Gastrocnemius medialis (tissue), 4 donors: ENCODE measurements around the gene DISP3. TPM values are rescaled to one million over a fixed set of nuclear protein-coding genes. Genes with fewer than 3 reads are reported as not detected.

Experiments
- ATAC-seq, 2 donors: fragments of 150-250 bp; one replicate each; pipeline ENCODE4 v1.9.1; 2016
- DNase-seq, 2 donors: peaks; one replicate each; pipeline ENCODE4 v3.0.0-alpha.2; 2019
- H3K27ac ChIP-seq, 4 donors: fragments of 200-600 bp; sonication (generic); 1 replicate in 1 of 4; 2 replicates in 3 of 4; pipeline ENCODE4 v1.5.1; 2016 to 2018; ENCODE audit warnings: mild to moderate bottlenecking in 2 of 4, moderate library complexity in 1 of 4
- H3K27me3 ChIP-seq, 3 donors: fragments of 200-600 bp; sonication (generic) in 2 of 3; 1 replicate in 1 of 3; 2 replicates in 2 of 3; pipeline versions ENCODE4 v1.5.1 to v1.6.0; 2016 to 2019; ENCODE audit warnings: mild to moderate bottlenecking in 1 of 3, moderate library complexity in 1 of 3
- H3K36me3 ChIP-seq, 2 donors: fragments of 200-600 bp; sonication (generic) in 1 of 2; one replicate each; pipeline ENCODE4 v1.5.1; 2017 to 2018
- H3K4me1 ChIP-seq, 2 donors: fragments of 200-600 bp; sonication (generic) in 1 of 2; one replicate each; pipeline ENCODE4 v1.5.1; 2016 to 2017; ENCODE audit warnings: mild to moderate bottlenecking in 2 of 2
- H3K4me3 ChIP-seq, 4 donors: fragments of 200-600 bp; sonication (generic) in 3 of 4; 1 replicate in 1 of 4; 2 replicates in 3 of 4; pipeline ENCODE4 v1.5.1; 2016 to 2019; ENCODE audit warnings: mild to moderate bottlenecking in 2 of 4
- H3K9me3 ChIP-seq, 3 donors: fragments of 200-600 bp; sonication (generic) in 2 of 3; 1 replicate in 1 of 3; 2 replicates in 2 of 3; pipeline ENCODE4 v1.5.1; 2016 to 2019
- CTCF ChIP-seq, 5 experiments: fragments of 450-650 bp in 3 of 5; fragments of 200-600 bp in 2 of 5; sonication (generic) in 2 of 5; IDR thresholded peaks in 4 of 5; conservative IDR thresholded peaks in 1 of 5; 1 replicate in 4 of 5; 2 replicates in 1 of 5; pipeline ENCODE4 v1.5.1; 2016 to 2019; ENCODE audit warnings: antibody characterized with exemption in 5 of 5, mild to moderate bottlenecking in 3 of 5, moderate library complexity in 3 of 5
- POLR2A ChIP-seq, 2 donors: fragments of 450-650 bp; IDR thresholded peaks; one replicate each; pipeline ENCODE4 v1.6.1; 2017; ENCODE audit warnings: antibody characterized with exemption in 2 of 2, mild to moderate bottlenecking in 2 of 2, moderate library complexity in 2 of 2
- in situ Hi-C, 4 donors: fragments of 200-750 bp; cut with MboI; loops; one replicate each; pipeline versions ENCODE4 v1.15.0 to v1.8.0; 2017; ENCODE audit warnings: low sequenced_read_pairs in 4 of 4
- intact Hi-C: fragments of 100-400 bp; cut with DNase I; formaldehyde crosslinking; loops from one replicate; pipeline ENCODE4 v1.15.1; 2023; ENCODE audit warnings: low total_unique reads
- total RNA-seq, 4 donors: library from RNA; depleted of rRNA; stranded (reverse); fragments of >200 nt; gene quantifications; one replicate each; pipeline versions ENCODE4 v1.1.0 to v1.2.3, GENCODE V29; 2016

DISP3 gene
- total RNA-seq, 4 donors from 2014 or later = not detected

GRCh38 chr1:11538886-11539285, 59.9 kb downstream of the DISP3 start:
- in situ Hi-C loops (no loop called here), intact Hi-C loops (no loop called here)
- no peak for TF ChIP-seq POLR2A (IDR thresholded peaks at IDR 0.05)
- no peak for TF ChIP-seq CTCF (IDR thresholded peaks at IDR 0.05 in 4 of 5, conservative IDR thresholded peaks at IDR 0.05 in 1 of 5)
- Histone ChIP-seq H3K27ac (no peak overlapping the region), H3K4me3 (no peak overlapping the region), H3K27me3 (peaks cover 6 to 11% (median 7%) of the 10 kb centered on the region in 3 donors), H3K9me3 (no peaks in the 10 kb centered on the region), H3K4me1 (no peaks in the 10 kb centered on the region), H3K36me3 (no peaks in the 10 kb centered on the region)
- ATAC-seq (no peak), DNase-seq (no peak)

GRCh38 chr1:11539850-11540772, 61.2 kb downstream of the DISP3 start:
- TF ChIP-seq POLR2A (IDR thresholded peaks at IDR 0.05) (no peak), CTCF (IDR thresholded peaks at IDR 0.05 in 4 of 5, conservative IDR thresholded peaks at IDR 0.05 in 1 of 5) (no peak)
- Histone ChIP-seq H3K9me3 (no peaks in the 10 kb centered on the region), H3K27me3 (peaks cover 6 to 16% (median 7%) of the 10 kb centered on the region in 3 donors), H3K4me3 (no peak overlapping the region), H3K36me3 (no peaks in the 10 kb centered on the region), H3K4me1 (no peaks in the 10 kb centered on the region), H3K27ac (no peak overlapping the region)
- intact Hi-C loops (no loop called here), in situ Hi-C loops (no loop called here)
- no peak for ATAC-seq
- DNase-seq = no peak

GRCh38 chr1:11540773-11541160, 61.8 kb downstream of the DISP3 start:
- DNase-seq = no peak

GRCh38 chr1:11541236-11541635, 62.3 kb downstream of the DISP3 start:
- ATAC-seq = no peak
- DNase-seq = no peak
- Histone ChIP-seq H3K36me3 (no peaks in the 10 kb centered on the region), H3K4me1 (no peaks in the 10 kb centered on the region), H3K27me3 (peaks cover 6 to 18% (median 7%) of the 10 kb centered on the region in 3 donors), H3K9me3 (no peaks in the 10 kb centered on the region), H3K27ac (no peak overlapping the region), H3K4me3 (no peak overlapping the region)
- in situ Hi-C loops (no loop called here), intact Hi-C loops (no loop called here)
- no peak for TF ChIP-seq POLR2A (IDR thresholded peaks at IDR 0.05)
- TF ChIP-seq CTCF (IDR thresholded peaks at IDR 0.05 in 4 of 5, conservative IDR thresholded peaks at IDR 0.05 in 1 of 5) = no peak

More at GRCh38 chr1:11540773-11541160, 61.8 kb downstream of the DISP3 start:
- no peaks in the 10 kb centered on the region for H3K36me3 ChIP-seq
- no peak overlapping the region for H3K27ac ChIP-seq
- in situ Hi-C loops (no loop called here), intact Hi-C loops (no loop called here)
- TF ChIP-seq POLR2A (IDR thresholded peaks at IDR 0.05) = no peak
- TF ChIP-seq CTCF (IDR thresholded peaks at IDR 0.05 in 4 of 5, conservative IDR thresholded peaks at IDR 0.05 in 1 of 5) = no peak
- H3K27me3 ChIP-seq = peaks cover 6 to 18% (median 7%) of the 10 kb centered on the region in 3 donors
- no peak overlapping the region for H3K4me3 ChIP-seq
- no peaks in the 10 kb centered on the region for H3K4me1 ChIP-seq
- no peak for ATAC-seq
- no peaks in the 10 kb centered on the region for H3K9me3 ChIP-seq
